Esophagus mucosa (tissue), 1 donor: ENCODE measurements around the gene SPR. TPM values are rescaled to one million over a fixed set of nuclear protein-coding genes. Genes with fewer than 3 reads are reported as not detected.

Source experiments
- ATAC-seq: fragments of 200-7000 bp; cut with Tn5 transposase; one replicate; pipeline ENCODE4 v1.9.1; 2020
- total RNA-seq: library from RNA; stranded (reverse); gene quantifications from one replicate; pipeline ENCODE4 v1.2.4, GENCODE V29; 2023
- donor health status: DM: yes; HTN: yes; CAD: no.

Gene SPR
- total RNA-seq: 16.1 TPM

- peak; percentile 85 for ATAC-seq
Observed at GRCh38 chr2:72887032-72887739, at the start of gene SPR. TSS of gene SPR (plus strand) at chr2:72887408. CDS start at chr2:72887433, 25 bp downstream.

GRCh38 chr2:72840066-72840465 lies 47.1 kb upstream of the SPR start:
- no peak for ATAC-seq

- no peak for ATAC-seq
Observed at GRCh38 chr2:72841462-72842125, 45.6 kb upstream of the SPR start.

- ATAC-seq: no peak
Observed at GRCh38 chr2:72843301-72843700, 43.9 kb upstream of the SPR start.

GRCh38 chr2:72846171-72847095 lies 40.8 kb upstream of the SPR start:
- no peak for ATAC-seq

- no peak for ATAC-seq
Observed at GRCh38 chr2:72847534-72848315, 39.5 kb upstream of the SPR start.

- no peak for ATAC-seq
Observed at GRCh38 chr2:72848436-72849137, 38.6 kb upstream of the SPR start.

- ATAC-seq: no peak
Observed at GRCh38 chr2:72849138-72849462, 38.1 kb upstream of the SPR start.

GRCh38 chr2:72851333-72851732 lies 35.9 kb upstream of the SPR start:
- ATAC-seq: no peak

- peak; percentile 75 for ATAC-seq
Observed at GRCh38 chr2:72859831-72860262, 27.4 kb upstream of the SPR start.

- peak; percentile 96 for ATAC-seq
Observed at GRCh38 chr2:72862239-72862988, 24.8 kb upstream of the SPR start.

GRCh38 chr2:72863046-72863445 lies 24.2 kb upstream of the SPR start:
- peak; percentile 26 for ATAC-seq

- ATAC-seq: no peak
Observed at GRCh38 chr2:72864500-72864899, 22.7 kb upstream of the SPR start.

- no peak for ATAC-seq
Observed at GRCh38 chr2:72871060-72871459, 16.1 kb upstream of the SPR start.

- ATAC-seq: no peak
Observed at GRCh38 chr2:72871880-72872279, 15.3 kb upstream of the SPR start.

- ATAC-seq: no peak
Observed at GRCh38 chr2:72883356-72883962, 3.7 kb upstream of the SPR start.

- no peak for ATAC-seq
Observed at GRCh38 chr2:72886505-72887031, 640 bp upstream of the SPR start.

- peak; percentile 78 for ATAC-seq
Observed at GRCh38 chr2:72887740-72888437, 681 bp downstream of the SPR start.

- no peak for ATAC-seq
Observed at GRCh38 chr2:72888438-72889202, 1.4 kb downstream of the SPR start.
